K562 (cell line): ENCODE results near the gene NPC1L1. TPM values are rescaled to one million over a fixed set of nuclear protein-coding genes. Genes with fewer than 3 reads are reported as not detected.

Experiments
- ATF1 ChIP-seq, 2 experiments: fragments of 450-650 bp in 1 of 2; IDR thresholded peaks; 2 replicates each; pipeline ENCODE4 v1.6.1; 2016; ENCODE audit warnings: missing compliant biosample characterization in 1 of 2, missing genetic modification characterization in 1 of 2
- CREB3 ChIP-seq: fragments of 450-650 bp; conservative IDR thresholded peaks from 2 replicates; pipeline ENCODE4 v1.6.1; 2016; ENCODE audit warnings: missing genetic modification characterization, low read depth, mild to moderate bottlenecking, missing compliant biosample characterization, moderate library complexity
- ELF2 ChIP-seq: fragments of 250-450 bp; sonication (Bioruptor Pico); IDR thresholded peaks from 2 replicates; pipeline ENCODE4 v1.5.0; 2021; ENCODE audit warnings: mild to moderate bottlenecking
- MAFF ChIP-seq: IDR thresholded peaks from 2 replicates; pipeline ENCODE4 v1.6.1; 2012; ENCODE audit warnings: low read length, improper control_type of control experiment
- MTA1 ChIP-seq: fragments of 450-650 bp; IDR thresholded peaks from 2 replicates; pipeline ENCODE4 v1.6.1; 2017; ENCODE audit warnings: borderline replicate concordance
- NCOA6 ChIP-seq: fragments of 450-650 bp; IDR thresholded peaks from 2 replicates; pipeline ENCODE4 v1.6.1; 2017; ENCODE audit warnings: mild to moderate bottlenecking
- NKRF ChIP-seq: fragments of 450-650 bp; IDR thresholded peaks from 2 replicates; pipeline ENCODE4 v1.6.1; 2016; ENCODE audit warnings: borderline replicate concordance
- RFX7 ChIP-seq: fragments of 250-450 bp; sonication (Bioruptor Pico); IDR thresholded peaks from 2 replicates; pipeline ENCODE4 v1.5.1; 2021; ENCODE audit warnings: mild to moderate bottlenecking
- RREB1 ChIP-seq: fragments of 250-450 bp; sonication (Bioruptor Pico); IDR thresholded peaks from 2 replicates; pipeline ENCODE4 v1.4.0; 2020
- THRA ChIP-seq: fragments of 450-650 bp; IDR thresholded peaks from 2 replicates; pipeline ENCODE4 v1.6.1; 2017; ENCODE audit warnings: mild to moderate bottlenecking, moderate library complexity
- ZBTB17 ChIP-seq: fragments of 450-650 bp; formaldehyde crosslinking; IDR thresholded peaks from 2 replicates; pipeline ENCODE4 v1.4.0; 2020; ENCODE audit warnings: mild to moderate bottlenecking
- ZNF197 ChIP-seq: fragments of 200-800 bp; sonication (Bioruptor generic); IDR thresholded peaks from 2 replicates; pipeline ENCODE4 v1.6.1; 2016; ENCODE audit warnings: low read depth, missing genetic modification characterization, missing compliant biosample characterization
- ZNF324 ChIP-seq: fragments of 250-450 bp; sonication (Bioruptor Pico); IDR thresholded peaks from 2 replicates; pipeline ENCODE4 v1.4.0; 2020; ENCODE audit warnings: mild to moderate bottlenecking
- ZNF644 ChIP-seq: fragments of 200-800 bp; sonication (Bioruptor generic); IDR thresholded peaks from 2 replicates; pipeline ENCODE4 v1.6.1; 2016; ENCODE audit warnings: low read depth, missing genetic modification characterization, missing compliant biosample characterization
- polyA plus RNA-seq, 8 experiments: library from polyadenylated mRNA; depleted of rRNA in 4 of 8; stranded (reverse) in 5 of 8; unstranded in 3 of 8; fragments of >200 nt; fragmentation: Nextera tagmentation in 2 of 8; fragmentation: Illumina TruSeq in 1 of 8; extraction: Ambion mirVana in 2 of 8; extraction: Trizol in 1 of 8; gene quantifications; 2 replicates each; pipeline versions ENCODE4 v1.2.1 to v1.2.3, GENCODE V29; 2011 to 2014; ENCODE audit warnings: inconsistent platforms in 1 of 8, missing spikeins in 1 of 8
- total RNA-seq, 7 experiments: library from RNA; depleted of rRNA in 6 of 7; stranded (reverse); fragments of >200 nt in 6 of 7; fragmentation: Illumina TruSeq in 2 of 7; extraction: Trizol in 2 of 7; gene quantifications; 2 replicates each; pipeline versions ENCODE4 v1.2.1 to v1.2.3, GENCODE V29; 2011 to 2021; ENCODE audit warnings: low replicate concordance in 1 of 7
- TF ChIP-seq, protein P1 (sequence below): IDR thresholded peaks from 2 replicates; pipeline ENCODE4 v1.6.1; 2011; ENCODE audit not compliant: insufficient read length; ENCODE audit errors: extremely low read depth

Gene NPC1L1
- total and polyA plus RNA-seq, 9 of the 15 experiments (the other 6 are each of a cell fraction or from before 2014, with no cell fraction given): 0.01 to 0.18 (median 0.07) TPM; not detected in 4

- TF ChIP-seq RREB1 (CRISPR knock-in tag) (no peak), CREB3 (tag) (no peak), ELF2 (no peak), NKRF (no peak), ATF1 (CRISPR knock-in tag; IDR thresholded peaks at IDR 0.05) (no peak), ATF1 (tag; IDR thresholded peaks at IDR 0.05) (peak; percentile 48; the same call in 1 of the 2 replicates), RFX7 (CRISPR knock-in tag) (no peak), MAFF (no peak), ZNF324 (no peak), NCOA6 (no peak), THRA (no peak), ZNF197 (CRISPR knock-in tag) (no peak), ZBTB17 (CRISPR knock-in tag) (no peak), ZNF644 (tag) (no peak), MTA1 (no peak)
- TF ChIP-seq, protein P1, sequence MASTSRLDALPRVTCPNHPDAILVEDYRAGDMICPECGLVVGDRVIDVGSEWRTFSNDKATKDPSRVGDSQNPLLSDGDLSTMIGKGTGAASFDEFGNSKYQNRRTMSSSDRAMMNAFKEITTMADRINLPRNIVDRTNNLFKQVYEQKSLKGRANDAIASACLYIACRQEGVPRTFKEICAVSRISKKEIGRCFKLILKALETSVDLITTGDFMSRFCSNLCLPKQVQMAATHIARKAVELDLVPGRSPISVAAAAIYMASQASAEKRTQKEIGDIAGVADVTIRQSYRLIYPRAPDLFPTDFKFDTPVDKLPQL: no peak
Observed at GRCh38 chr7:44477063-44477830, 63.9 kb downstream of the NPC1L1 start (continued).
